Urothelium cell line (cell line): ENCODE data around the gene NRTN.
"Not testable (repeated sequence)": the region's sequence is repeated elsewhere in the genome, so short reads cannot be mapped to it uniquely, and the experiment has no call there.

Experiments used
- DNase-seq: peaks from one replicate; pipeline ENCODE4 v3.0.0; 2011; ENCODE audit warnings: low spot score, mixed read lengths
- FAIRE-seq: peaks from 2 replicates; lab custom pipeline; 2011; peaks lifted over from hg19 to GRCh38; lab: Jason Lieb, UNC

Gene NRTN

GRCh38 chr19:5864725-5865486 is 60.0 kb downstream of the NRTN start:
- FAIRE-seq: no peak
- no peak for DNase-seq

GRCh38 chr19:5865772-5866171 is 60.9 kb downstream of the NRTN start:
- DNase-seq (no peak), FAIRE-seq (no peak)

- FAIRE-seq: no peak
Observed at GRCh38 chr19:5867201-5868136, 62.6 kb downstream of the NRTN start.

GRCh38 chr19:5870986-5871394 is 66.1 kb downstream of the NRTN start:
- no peak for DNase-seq
- no peak for FAIRE-seq

More at GRCh38 chr19:5867201-5868136, 62.6 kb downstream of the NRTN start:
- DNase-seq: no peak

- FAIRE-seq: no peak
- DNase-seq: no peak
Observed at GRCh38 chr19:5873617-5874199, 68.8 kb downstream of the NRTN start.

GRCh38 chr19:5874496-5874895 is 69.6 kb downstream of the NRTN start:
- not testable (repeated sequence) for FAIRE-seq
- peak; percentile 55 for DNase-seq

GRCh38 chr19:5877427-5877826 is 72.6 kb downstream of the NRTN start:
- DNase-seq (no peak), FAIRE-seq (no peak)

GRCh38 chr19:5877882-5878281 is 73.0 kb downstream of the NRTN start:
- DNase-seq (no peak), FAIRE-seq (no peak)
